Mesenteric fat pad (tissue), 1 donor: ENCODE data around the gene PRSS27. TPM values are rescaled to one million over a fixed set of nuclear protein-coding genes. Genes with fewer than 3 reads are reported as not detected.
A peak's percentile ranks its signal among the peaks of the same experiment; 100 is the strongest.
"Not testable (repeated sequence)": the region's sequence is repeated elsewhere in the genome, so short reads cannot be mapped to it uniquely, and the experiment has no call there.

ENCODE experiments used
- DNase-seq: peaks from one replicate; pipeline ENCODE4 v3.0.0-alpha.2; 2020; ENCODE audit warnings: low spot score
- total RNA-seq: library from RNA; stranded (reverse); fragmentation: NEBNext Ultra II Directional; extraction: Animal tissue kit (Norgen Biotek cat#: 25700); gene quantifications from one replicate; pipeline ENCODE4 v1.2.1, GENCODE V29; 2021
- donor health status: DM: yes; HTN: yes; CAD: no.

PRSS27 gene
- total RNA-seq, 1 donor from 2014 or later = 0.48 TPM

GRCh38 chr16:2676937-2677336, 43.1 kb downstream of the PRSS27 start:
- DNase-seq = not testable (repeated sequence)

- no peak for DNase-seq
These were observed 44.3 kb downstream of the PRSS27 start for GRCh38 chr16:2675714-2676113.

GRCh38 chr16:2675021-2675420, 45.0 kb downstream of the PRSS27 start:
- DNase-seq = no peak

GRCh38 chr16:2673066-2673999, 46.7 kb downstream of the PRSS27 start:
- peak; percentile 99 for DNase-seq

- no peak for DNase-seq
These were observed 48.3 kb downstream of the PRSS27 start for GRCh38 chr16:2671741-2672140.

GRCh38 chr16:2671193-2671592, 48.8 kb downstream of the PRSS27 start:
- DNase-seq = not testable (repeated sequence)

GRCh38 chr16:2670017-2670416, 50.0 kb downstream of the PRSS27 start:
- DNase-seq = not testable (repeated sequence)

GRCh38 chr16:2669587-2669986, 50.4 kb downstream of the PRSS27 start:
- DNase-seq = not testable (repeated sequence)

GRCh38 chr16:2666671-2667070, 53.4 kb downstream of the PRSS27 start:
- not testable (repeated sequence) for DNase-seq

- no peak for DNase-seq
These were observed 55.4 kb downstream of the PRSS27 start for GRCh38 chr16:2664574-2664982.

- no peak for DNase-seq
These were observed 56.2 kb downstream of the PRSS27 start for GRCh38 chr16:2663553-2664546.

Other genes starting within 250 kb of the PRSS27 start
- not detected for gene NTN3, start 248.9 kb downstream of the PRSS27 start, total RNA-seq
- gene TBC1D24, start 245.1 kb downstream of the PRSS27 start, total RNA-seq = 24.9 TPM
- gene ATP6V0C, start 206.3 kb downstream of the PRSS27 start, total RNA-seq = 203 TPM
- 45.3 TPM for gene AMDHD2, start 199.9 kb downstream of the PRSS27 start, total RNA-seq
- not detected for gene CEMP1, start 188.8 kb downstream of the PRSS27 start, total RNA-seq
- 43.0 TPM for gene PDPK1, start 182.2 kb downstream of the PRSS27 start, total RNA-seq
- 18.5 TPM for gene KCTD5, start 37.7 kb downstream of the PRSS27 start, total RNA-seq
- gene SRRM2, start 32.4 kb upstream of the PRSS27 start, total RNA-seq = 505 TPM
- gene ELOB, start 57.1 kb upstream of the PRSS27 start, total RNA-seq = 212 TPM
- gene PRSS33, start 67.3 kb upstream of the PRSS27 start, total RNA-seq = not detected
- not detected for gene PRSS41, start 78.2 kb upstream of the PRSS27 start, total RNA-seq
- not detected for gene PRSS21, start 97.0 kb upstream of the PRSS27 start, total RNA-seq
- not detected for gene ZG16B, start 110.1 kb upstream of the PRSS27 start, total RNA-seq
- gene PRSS22, start 137.9 kb upstream of the PRSS27 start, total RNA-seq = not detected
- gene FLYWCH2, start 163.0 kb upstream of the PRSS27 start, total RNA-seq = 21.5 TPM
- 32.0 TPM for gene FLYWCH1, start 191.7 kb upstream of the PRSS27 start, total RNA-seq
- gene KREMEN2, start 244.1 kb upstream of the PRSS27 start, total RNA-seq = not detected
- gene PAQR4, start 249.1 kb upstream of the PRSS27 start, total RNA-seq = 4.5 TPM